IPS DF 6.9 (cell line): ENCODE measurements around the gene RANBP1.

Source experiments
- DNase-seq: peaks from one replicate; pipeline ENCODE4 v3.0.0-alpha.2; 2013; ENCODE audit warnings: low read depth, low spot score
- H3K27ac ChIP-seq: one replicate; pipeline ENCODE4 v1.5.1; 2013; ENCODE audit warnings: low read length, control low read depth
- H3K27me3 ChIP-seq: 2 replicates; pipeline ENCODE4 v1.6.1; 2013; ENCODE audit warnings: mild to moderate bottlenecking, low read length; ENCODE audit not compliant: control insufficient read depth, insufficient read depth
- H3K36me3 ChIP-seq: 2 replicates; pipeline ENCODE4 v1.6.1; 2013; ENCODE audit warnings: low read length; ENCODE audit not compliant: control insufficient read depth, insufficient read depth
- H3K4me1 ChIP-seq: 2 replicates; pipeline ENCODE4 v1.6.1; 2013; ENCODE audit warnings: low read length; ENCODE audit not compliant: control insufficient read depth, insufficient read depth
- H3K4me3 ChIP-seq: 2 replicates; pipeline ENCODE4 v1.5.1; 2013; ENCODE audit warnings: mild to moderate bottlenecking, low read length
- H3K9me3 ChIP-seq: 2 replicates; pipeline ENCODE4 v1.6.1; 2013; ENCODE audit warnings: low read length, inconsistent platforms; ENCODE audit not compliant: control insufficient read depth, insufficient read depth
- WGBS: extraction: QIAGEN DNeasy Blood & Tissue Kit; methylation state at CpG from one replicate; pipeline ENCODE4 v1.1.7; 2013; ENCODE audit warnings: mixed read lengths, missing lambda C conversion rate; ENCODE audit not compliant: insufficient read length, insufficient coverage; 5-methylcytosine and 5-hydroxymethylcytosine counted together

The RANBP1 gene

GRCh38 chr22:20127318-20127868, 11.5 kb downstream of the RANBP1 start:
- no peak for DNase-seq
- Histone ChIP-seq H3K27ac (no peak overlapping the region), H3K4me1 (peaks cover under 1% of the 10 kb centered on the region; the same call in 1 of the 2 replicates), H3K36me3 (peaks cover 44% of the 10 kb centered on the region), H3K9me3 (no peaks in the 10 kb centered on the region), H3K27me3 (no peaks in the 10 kb centered on the region), H3K4me3 (no peak overlapping the region)
- no CpG with 5 or more reads among the region's 15 CpGs for WGBS

GRCh38 chr22:20127869-20128618, 12.1 kb downstream of the RANBP1 start:
- H3K9me3 ChIP-seq, result no peaks in the 10 kb centered on the region
- H3K27me3 ChIP-seq, result no peaks in the 10 kb centered on the region
- no CpG with 5 or more reads among the region's 17 CpGs for WGBS
- peaks cover 39% of the 10 kb centered on the region for H3K36me3 ChIP-seq
- no peak for DNase-seq
- H3K4me1 ChIP-seq, result peaks cover 4% of the 10 kb centered on the region; the same call in 1 of the 2 replicates
- no peak overlapping the region for H3K27ac ChIP-seq
- no peak overlapping the region for H3K4me3 ChIP-seq

- no peak for DNase-seq
- H3K36me3 ChIP-seq, result peaks cover 36% of the 10 kb centered on the region
- H3K4me1 ChIP-seq, result peaks cover 4% of the 10 kb centered on the region; the same call in 1 of the 2 replicates
- no peak overlapping the region for H3K4me3 ChIP-seq
- whole genome bisulfite sequencing, result no CpG with 5 or more reads among the region's 2 CpGs
- H3K9me3 ChIP-seq, result no peaks in the 10 kb centered on the region
- no peak overlapping the region for H3K27ac ChIP-seq
- no peaks in the 10 kb centered on the region for H3K27me3 ChIP-seq
Observed at GRCh38 chr22:20128619-20128901, 12.7 kb downstream of the RANBP1 start.

DNA sequence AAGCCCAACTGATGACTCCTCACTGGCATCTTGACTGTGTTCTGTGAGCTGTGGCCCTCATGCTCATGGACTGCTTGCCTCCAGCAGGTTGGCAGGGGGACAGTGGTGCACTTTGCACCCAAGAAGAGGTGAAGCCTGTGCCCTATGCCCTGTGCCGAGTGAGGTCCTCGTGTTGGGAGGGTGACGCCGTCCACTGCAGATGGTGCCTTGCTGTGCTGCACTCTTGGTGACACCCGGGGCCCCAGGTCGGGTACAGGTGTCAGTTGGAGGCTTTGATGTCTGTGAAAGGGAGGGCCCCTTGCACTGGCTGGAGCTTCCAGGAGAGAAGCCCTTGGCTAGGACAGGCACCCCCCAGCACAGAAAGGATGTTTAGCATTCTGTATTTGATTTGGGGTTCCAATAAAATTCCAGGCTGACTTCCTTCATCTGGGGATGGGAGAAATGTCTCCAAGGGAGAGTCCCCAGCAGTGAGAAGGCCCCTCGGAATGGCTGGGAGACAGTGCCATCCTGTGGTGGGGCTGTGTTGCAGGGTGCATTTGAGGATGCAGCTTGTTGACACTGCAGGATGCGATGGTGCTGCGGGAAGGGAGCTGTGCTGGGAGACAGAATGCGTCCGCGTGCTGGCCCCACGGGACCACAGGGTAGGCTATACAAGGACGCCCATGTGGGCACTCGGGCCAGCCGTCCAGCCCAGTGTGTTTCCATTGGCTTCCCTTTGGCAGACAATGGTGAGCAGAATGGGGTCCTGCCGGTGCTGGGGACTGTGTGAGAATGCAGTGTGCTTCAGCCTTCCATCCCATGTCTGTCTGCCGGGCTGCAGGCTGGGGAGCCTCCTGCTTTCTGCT, 13.2 kb downstream of the RANBP1 start:
- Histone ChIP-seq H3K4me1 (peaks cover 4% of the 10 kb centered on the region; the same call in 1 of the 2 replicates), H3K36me3 (peaks cover 32% of the 10 kb centered on the region), H3K27me3 (no peaks in the 10 kb centered on the region), H3K9me3 (no peaks in the 10 kb centered on the region), H3K27ac (no peak overlapping the region), H3K4me3 (no peak overlapping the region)
- WGBS, result no CpG with 5 or more reads among the region's 18 CpGs
- no peak for DNase-seq

DNA sequence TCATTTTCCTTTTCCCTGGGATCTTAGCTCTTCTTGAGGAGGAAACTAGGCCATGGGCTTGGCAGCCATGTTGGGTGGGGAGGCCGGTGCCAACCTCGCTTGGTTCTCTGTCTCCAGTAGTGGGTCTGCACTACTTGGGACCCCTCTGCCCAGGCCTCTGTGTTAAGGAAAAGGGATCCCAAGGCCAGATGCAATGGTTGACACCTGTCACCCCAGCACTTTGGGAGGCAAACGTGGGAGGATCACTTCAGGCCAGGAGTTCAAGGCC, 13.8 kb downstream of the RANBP1 start:
- no peak overlapping the region for H3K4me3 ChIP-seq
- H3K27me3 ChIP-seq, result no peaks in the 10 kb centered on the region
- no CpG with 5 or more reads among the region's 3 CpGs for WGBS
- peaks cover 4% of the 10 kb centered on the region; the same call in 1 of the 2 replicates for H3K4me1 ChIP-seq
- no peaks in the 10 kb centered on the region for H3K9me3 ChIP-seq
- peaks cover 26% of the 10 kb centered on the region for H3K36me3 ChIP-seq
- no peak for DNase-seq
- H3K27ac ChIP-seq, result no peak overlapping the region

- H3K9me3 ChIP-seq, result no peaks in the 10 kb centered on the region
- H3K4me3 ChIP-seq, result no peak overlapping the region
- H3K4me1 ChIP-seq, result peaks cover 4% of the 10 kb centered on the region; the same call in 1 of the 2 replicates
- WGBS, result no CpG with 5 or more reads among the region's 3 CpGs
- H3K36me3 ChIP-seq, result peaks cover 20% of the 10 kb centered on the region
- DNase-seq, result no peak
- no peak overlapping the region for H3K27ac ChIP-seq
- H3K27me3 ChIP-seq, result no peaks in the 10 kb centered on the region
Observed at GRCh38 chr22:20130319-20130718, 14.4 kb downstream of the RANBP1 start.

GRCh38 chr22:20130731-20131596, 15.1 kb downstream of the RANBP1 start:
- Histone ChIP-seq H3K9me3 (no peaks in the 10 kb centered on the region), H3K4me3 (peak overlapping the region; percentile 83; the same call in 1 of the 2 replicates), H3K4me1 (peaks cover 4% of the 10 kb centered on the region; the same call in 1 of the 2 replicates), H3K27me3 (no peaks in the 10 kb centered on the region), H3K27ac (no peak overlapping the region), H3K36me3 (peaks cover 13% of the 10 kb centered on the region)
- no CpG with 5 or more reads among the region's 70 CpGs for WGBS
- no peak for DNase-seq

- peak within 1 kb of the TSS; percentile 83; the same call in 1 of the 2 replicates for H3K4me3 ChIP-seq
- peaks cover 4% of the 10 kb centered on the region; the same call in 1 of the 2 replicates for H3K4me1 ChIP-seq
- WGBS, result no CpG with 5 or more reads among the region's 43 CpGs
- H3K27me3 ChIP-seq, result no peaks in the 10 kb centered on the region
- H3K36me3 ChIP-seq, result peaks cover 8% of the 10 kb centered on the region
- no peak within 1 kb of the TSS for H3K27ac ChIP-seq
- no peak for DNase-seq
- no peaks in the 10 kb centered on the region for H3K9me3 ChIP-seq
Observed at GRCh38 chr22:20131597-20131858, 15.6 kb downstream of the RANBP1 start, which contains the start of gene ZDHHC8. ZDHHC8 (plus strand) TSS chr22:20131804; CDS start chr22:20131948, 144 bp downstream.

DNA sequence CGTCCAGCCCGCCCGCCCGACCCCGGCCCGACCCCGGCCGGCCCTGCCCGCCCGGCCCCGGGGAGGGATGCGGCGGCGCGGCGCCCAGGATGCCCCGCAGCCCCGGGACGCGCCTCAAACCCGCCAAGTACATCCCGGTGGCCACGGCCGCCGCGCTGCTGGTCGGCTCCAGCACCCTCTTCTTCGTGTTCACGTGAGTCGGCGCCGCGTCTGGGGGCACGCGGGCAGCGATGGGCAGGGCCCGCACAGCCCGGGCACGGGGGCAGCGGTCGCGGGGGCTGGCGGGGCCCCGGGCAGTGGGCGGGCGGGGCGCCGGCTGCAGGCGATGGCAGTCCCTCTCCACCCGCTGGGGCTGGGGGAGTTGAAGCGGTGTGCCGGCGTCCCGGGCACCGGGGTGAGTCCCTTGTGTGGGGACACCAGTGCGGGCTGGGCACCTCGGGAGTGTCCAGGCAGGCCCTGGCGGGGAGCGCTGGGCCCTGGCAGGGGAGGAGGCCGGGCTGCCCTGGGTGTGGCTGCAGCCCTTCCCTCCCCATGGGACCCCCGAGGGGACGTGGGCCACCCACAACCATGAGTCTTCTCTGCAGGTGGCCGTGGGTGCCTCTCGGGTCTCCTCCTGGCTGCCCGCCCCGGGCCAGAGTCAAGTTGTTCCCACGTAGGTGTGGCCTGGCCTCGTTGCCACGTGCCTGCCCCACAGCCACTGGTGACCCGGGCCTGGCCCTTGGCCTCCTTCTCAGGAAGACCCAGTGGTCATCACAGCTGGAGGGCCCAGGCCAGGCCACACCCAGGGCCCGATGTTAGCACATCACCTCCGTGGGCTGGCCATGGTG, 16.2 kb downstream of the RANBP1 start:
- no peaks in the 10 kb centered on the region for H3K27me3 ChIP-seq
- H3K4me1 ChIP-seq, result peaks cover 4% of the 10 kb centered on the region; the same call in 1 of the 2 replicates
- no CpG with 5 or more reads among the region's 72 CpGs for WGBS
- no peak for DNase-seq
- H3K27ac ChIP-seq, result no peak overlapping the region
- H3K36me3 ChIP-seq, result peaks cover 5% of the 10 kb centered on the region; the same call in 1 of the 2 replicates
- no peaks in the 10 kb centered on the region for H3K9me3 ChIP-seq
- peak overlapping the region; percentile 61; the same call in 1 of the 2 replicates for H3K4me3 ChIP-seq
